Measurements from ENCODE around the gene RIC3. TPM values are rescaled to one million over a fixed set of nuclear protein-coding genes. Genes with fewer than 3 reads are reported as not detected.

The RIC3 gene
- total RNA-seq, 2 donors from 2014 or later = 25.0 to 27.3 TPM

GRCh38 chr11:8093931-8094575 is 74.8 kb downstream of the RIC3 start:
- DNase-seq (ENCODE audit: low spot score) = no peak
- Histone ChIP-seq H3K27me3 (replicated peaks; ENCODE audit: insufficient read depth) (no peaks in the 10 kb centered on the region), H3K36me3 (no peaks in the 10 kb centered on the region), H3K4me3 (no peak overlapping the region), H3K4me1 (replicated peaks) (no peaks in the 10 kb centered on the region), H3K27ac (no peak overlapping the region), H3K9me3 (no peaks in the 10 kb centered on the region)
- intact Hi-C loops (cut with DNase I) = loop anchor here (5.0 kb wide), 1 partner anchor 87 kb away; no protein-coding TSS in a partner anchor
- 94% methylated on average over 9 of the region's 9 CpGs for WGBS
- TF ChIP-seq POLR2AphosphoS5 (IDR thresholded peaks at IDR 0.05) (no peak), POLR2A (IDR thresholded peaks at IDR 0.05) (no peak)

GRCh38 chr11:8092587-8093424 is 76.0 kb downstream of the RIC3 start:
- Histone ChIP-seq H3K36me3 (no peaks in the 10 kb centered on the region), H3K4me3 (no peak overlapping the region), H3K9me3 (no peaks in the 10 kb centered on the region), H3K4me1 (replicated peaks) (no peaks in the 10 kb centered on the region), H3K27me3 (replicated peaks; ENCODE audit: insufficient read depth) (no peaks in the 10 kb centered on the region), H3K27ac (no peak overlapping the region)
- intact Hi-C loops (cut with DNase I) = loop anchor here (5.0 kb wide), 1 partner anchor 86 kb away; no protein-coding TSS in a partner anchor
- 43% methylated on average over 11 of the region's 11 CpGs for WGBS
- TF ChIP-seq, protein P1, sequence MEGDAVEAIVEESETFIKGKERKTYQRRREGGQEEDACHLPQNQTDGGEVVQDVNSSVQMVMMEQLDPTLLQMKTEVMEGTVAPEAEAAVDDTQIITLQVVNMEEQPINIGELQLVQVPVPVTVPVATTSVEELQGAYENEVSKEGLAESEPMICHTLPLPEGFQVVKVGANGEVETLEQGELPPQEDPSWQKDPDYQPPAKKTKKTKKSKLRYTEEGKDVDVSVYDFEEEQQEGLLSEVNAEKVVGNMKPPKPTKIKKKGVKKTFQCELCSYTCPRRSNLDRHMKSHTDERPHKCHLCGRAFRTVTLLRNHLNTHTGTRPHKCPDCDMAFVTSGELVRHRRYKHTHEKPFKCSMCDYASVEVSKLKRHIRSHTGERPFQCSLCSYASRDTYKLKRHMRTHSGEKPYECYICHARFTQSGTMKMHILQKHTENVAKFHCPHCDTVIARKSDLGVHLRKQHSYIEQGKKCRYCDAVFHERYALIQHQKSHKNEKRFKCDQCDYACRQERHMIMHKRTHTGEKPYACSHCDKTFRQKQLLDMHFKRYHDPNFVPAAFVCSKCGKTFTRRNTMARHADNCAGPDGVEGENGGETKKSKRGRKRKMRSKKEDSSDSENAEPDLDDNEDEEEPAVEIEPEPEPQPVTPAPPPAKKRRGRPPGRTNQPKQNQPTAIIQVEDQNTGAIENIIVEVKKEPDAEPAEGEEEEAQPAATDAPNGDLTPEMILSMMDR (IDR thresholded peaks at IDR 0.05) = peak in 3 of 4 experiments; percentile 32 to 62 (median 48)
- no peak for TF ChIP-seq POLR2AphosphoS5 (IDR thresholded peaks at IDR 0.05)
- DNase-seq (ENCODE audit: low spot score) = peak; percentile 43

GRCh38 chr11:8091721-8092120 is 77.1 kb downstream of the RIC3 start:
- 77% methylated on average over 5 of the region's 5 CpGs for WGBS
- Histone ChIP-seq H3K4me3 (no peak overlapping the region), H3K4me1 (replicated peaks) (no peaks in the 10 kb centered on the region), H3K27me3 (replicated peaks; ENCODE audit: insufficient read depth) (no peaks in the 10 kb centered on the region), H3K9me3 (no peaks in the 10 kb centered on the region), H3K36me3 (no peaks in the 10 kb centered on the region), H3K27ac (no peak overlapping the region)
- DNase-seq (ENCODE audit: low spot score) = no peak
- TF ChIP-seq POLR2A (IDR thresholded peaks at IDR 0.05) (no peak), POLR2AphosphoS5 (IDR thresholded peaks at IDR 0.05) (no peak)
- TF ChIP-seq, protein P1 (IDR thresholded peaks at IDR 0.05) = no peak
- intact Hi-C loops (cut with DNase I) = loop anchor here (5.0 kb wide), 1 partner anchor 84 kb away; no protein-coding TSS in a partner anchor

GRCh38 chr11:8090756-8091155 is 78.1 kb downstream of the RIC3 start:
- Histone ChIP-seq H3K4me3 (no peak overlapping the region), H3K4me1 (replicated peaks) (no peaks in the 10 kb centered on the region), H3K9me3 (no peaks in the 10 kb centered on the region), H3K27ac (no peak overlapping the region), H3K27me3 (replicated peaks; ENCODE audit: insufficient read depth) (no peaks in the 10 kb centered on the region), H3K36me3 (no peaks in the 10 kb centered on the region)
- no peak for TF ChIP-seq POLR2A (IDR thresholded peaks at IDR 0.05)
- TF ChIP-seq, protein P1 (IDR thresholded peaks at IDR 0.05) = peak in 3 of 4 experiments; percentile 26 to 42 (median 37)
- no peak for DNase-seq (ENCODE audit: low spot score)
- intact Hi-C loops (cut with DNase I) = loop anchor here (5.0 kb wide), 1 partner anchor 83 kb away; no protein-coding TSS in a partner anchor
- 54% methylated on average over 5 of the region's 5 CpGs for WGBS

GRCh38 chr11:8089791-8090510 is 78.9 kb downstream of the RIC3 start:
- no peak for DNase-seq (ENCODE audit: low spot score)

More at GRCh38 chr11:8089791-8090510, 78.9 kb downstream of the RIC3 start:
- TF ChIP-seq POLR2AphosphoS5 (IDR thresholded peaks at IDR 0.05) (no peak), POLR2A (IDR thresholded peaks at IDR 0.05) (no peak)
- TF ChIP-seq, protein P1 (IDR thresholded peaks at IDR 0.05) = no peak
- WGBS = 68% methylated on average over 17 of the region's 17 CpGs
- Histone ChIP-seq H3K27ac (no peak overlapping the region), H3K36me3 (no peaks in the 10 kb centered on the region), H3K27me3 (replicated peaks; ENCODE audit: insufficient read depth) (no peaks in the 10 kb centered on the region), H3K9me3 (no peaks in the 10 kb centered on the region), H3K4me1 (replicated peaks) (no peaks in the 10 kb centered on the region), H3K4me3 (no peak overlapping the region)
- intact Hi-C loops (cut with DNase I) = loop anchor here (5.0 kb wide), 2 partner anchors 68 to 83 kb away; no protein-coding TSS in a partner anchor

All from prostate gland (tissue), 2 donors.